Measurements from ENCODE around the gene STK4. TPM values are rescaled to one million over a fixed set of nuclear protein-coding genes. Genes with fewer than 3 reads are reported as not detected.
A peak's percentile ranks its signal among the peaks of the same experiment; 100 is the strongest.

STK4 gene
- total and polyA plus RNA-seq, 9 donors: 8.3 to 27.5 (median 19.6) TPM

- TF ChIP-seq EP300 (IDR thresholded peaks at IDR 0.05) (no peak), POLR2A (IDR thresholded peaks at IDR 0.05) (no peak)
- TF ChIP-seq, protein P1, sequence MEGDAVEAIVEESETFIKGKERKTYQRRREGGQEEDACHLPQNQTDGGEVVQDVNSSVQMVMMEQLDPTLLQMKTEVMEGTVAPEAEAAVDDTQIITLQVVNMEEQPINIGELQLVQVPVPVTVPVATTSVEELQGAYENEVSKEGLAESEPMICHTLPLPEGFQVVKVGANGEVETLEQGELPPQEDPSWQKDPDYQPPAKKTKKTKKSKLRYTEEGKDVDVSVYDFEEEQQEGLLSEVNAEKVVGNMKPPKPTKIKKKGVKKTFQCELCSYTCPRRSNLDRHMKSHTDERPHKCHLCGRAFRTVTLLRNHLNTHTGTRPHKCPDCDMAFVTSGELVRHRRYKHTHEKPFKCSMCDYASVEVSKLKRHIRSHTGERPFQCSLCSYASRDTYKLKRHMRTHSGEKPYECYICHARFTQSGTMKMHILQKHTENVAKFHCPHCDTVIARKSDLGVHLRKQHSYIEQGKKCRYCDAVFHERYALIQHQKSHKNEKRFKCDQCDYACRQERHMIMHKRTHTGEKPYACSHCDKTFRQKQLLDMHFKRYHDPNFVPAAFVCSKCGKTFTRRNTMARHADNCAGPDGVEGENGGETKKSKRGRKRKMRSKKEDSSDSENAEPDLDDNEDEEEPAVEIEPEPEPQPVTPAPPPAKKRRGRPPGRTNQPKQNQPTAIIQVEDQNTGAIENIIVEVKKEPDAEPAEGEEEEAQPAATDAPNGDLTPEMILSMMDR (IDR thresholded peaks at IDR 0.05): no peak
- Histone ChIP-seq H3K4me3 (no peak overlapping the region), H3K27me3 (no peaks in the 10 kb centered on the region), H3K9me3 (no peaks in the 10 kb centered on the region), H3K4me1 (ENCODE audit: insufficient read depth) (peaks cover 4% of the 10 kb centered on the region), H3K36me3 (no peaks in the 10 kb centered on the region), H3K27ac (peak overlapping the region in 1 of 2 donors; percentile 46)
- no peak for DNase-seq
- intact Hi-C loops (cut with DNase I): no loop called here
Measured at GRCh38 chr20:44990957-44991356, 24.6 kb downstream of the STK4 start.

- 86 to 97% (median 96%) methylated on average over 3 of the region's 3 CpGs for WGBS, 3 donors
- Histone ChIP-seq H3K27me3 (no peaks in the 10 kb centered on the region), H3K27ac (no peak overlapping the region), H3K9me3 (no peaks in the 10 kb centered on the region), H3K36me3 (no peaks in the 10 kb centered on the region), H3K4me1 (ENCODE audit: insufficient read depth) (peaks cover 4% of the 10 kb centered on the region), H3K4me3 (no peak overlapping the region)
- no peak for TF ChIP-seq EP300 (IDR thresholded peaks at IDR 0.05)
- TF ChIP-seq, protein P1 (IDR thresholded peaks at IDR 0.05): no peak
- no peak for TF ChIP-seq POLR2A (IDR thresholded peaks at IDR 0.05)
- intact Hi-C loops (cut with DNase I): no loop called here
- no peak for DNase-seq
Measured at GRCh38 chr20:44993343-44993742, 27.0 kb downstream of the STK4 start.

- 94 to 97% (median 95%) methylated on average over 6 of the region's 6 CpGs for WGBS, 3 donors
- no peaks in the 10 kb centered on the region for H3K36me3 ChIP-seq
- no peak for DNase-seq
- H3K27ac ChIP-seq: no peak overlapping the region
- no peaks in the 10 kb centered on the region for H3K4me1 ChIP-seq (ENCODE audit: insufficient read depth)
- intact Hi-C loops (cut with DNase I): no loop called here
- no peak overlapping the region for H3K4me3 ChIP-seq
- H3K27me3 ChIP-seq: no peaks in the 10 kb centered on the region
- TF ChIP-seq, protein P1 (IDR thresholded peaks at IDR 0.05): no peak
- no peak for TF ChIP-seq EP300 (IDR thresholded peaks at IDR 0.05)
- TF ChIP-seq POLR2A (IDR thresholded peaks at IDR 0.05): no peak
- H3K9me3 ChIP-seq: no peaks in the 10 kb centered on the region
Measured at GRCh38 chr20:44997171-44997570, 30.9 kb downstream of the STK4 start.

DNA sequence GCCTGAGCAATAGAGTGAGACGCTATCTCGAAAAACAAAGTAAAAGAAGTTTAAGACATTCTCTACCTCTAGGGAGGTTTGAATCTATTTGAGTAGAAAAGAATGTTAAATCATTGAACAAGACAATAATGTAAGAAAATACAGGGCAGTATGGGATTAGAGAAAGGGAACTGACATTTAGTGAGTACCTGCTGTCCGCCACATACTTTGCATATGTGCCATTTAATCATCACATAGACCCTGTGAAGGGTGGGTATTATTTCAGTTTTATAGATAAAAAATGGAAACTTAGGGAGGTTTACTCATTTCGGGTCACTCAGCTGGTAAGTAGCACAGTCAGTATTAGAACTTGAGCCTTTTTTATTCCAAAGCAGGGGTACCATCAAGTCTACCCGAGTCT, 31.4 kb downstream of the STK4 start:
- Histone ChIP-seq H3K27me3 (no peaks in the 10 kb centered on the region), H3K36me3 (no peaks in the 10 kb centered on the region), H3K27ac (no peak overlapping the region), H3K9me3 (no peaks in the 10 kb centered on the region), H3K4me3 (no peak overlapping the region), H3K4me1 (ENCODE audit: insufficient read depth) (no peaks in the 10 kb centered on the region)
- intact Hi-C loops (cut with DNase I): no loop called here
- WGBS, 3 donors: 93 to 98% (median 96%) methylated on average over 5 of the region's 5 CpGs
- TF ChIP-seq POLR2A (IDR thresholded peaks at IDR 0.05) (no peak), EP300 (IDR thresholded peaks at IDR 0.05) (no peak)
- TF ChIP-seq, protein P1 (IDR thresholded peaks at IDR 0.05): no peak
- DNase-seq: no peak

All from ovary (tissue), 9 donors.